GM21447 (cell line): ENCODE results near the gene PSMF1.

ENCODE experiments used
- ATAC-seq: cut with Tn5 transposase; IDR thresholded peaks from one replicate; pipeline ENCODE4 v1.9.1; 2021; ENCODE audit not compliant: unreplicated experiment

The PSMF1 gene

GRCh38 chr20:1118336-1119127 lies at the start of gene PSMF1:
Gene PSMF1, plus strand, starts transcription at chr20:1118602. Its CDS starts 172 bp downstream, at chr20:1118774.
- ATAC-seq: peak; percentile 88

DNA sequence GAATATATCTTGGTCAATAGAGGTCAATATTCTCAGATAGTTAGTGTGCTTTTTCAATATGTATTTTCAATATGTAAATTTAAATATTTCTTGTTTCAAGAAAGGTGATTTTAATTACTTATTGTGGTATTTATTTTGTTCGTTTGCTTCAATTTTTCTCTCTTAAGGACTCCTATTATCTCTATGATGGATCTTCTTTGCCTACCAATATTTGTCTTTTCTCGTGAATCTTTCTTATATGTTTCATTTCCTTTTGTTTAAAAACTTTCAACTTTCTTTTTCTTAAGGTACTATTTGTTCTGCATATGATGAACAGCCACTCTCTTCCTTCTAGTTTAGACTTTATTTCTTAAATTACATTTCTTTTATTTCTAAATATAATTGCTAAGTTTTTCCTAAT lies 46.1 kb upstream of the PSMF1 start:
- ATAC-seq: no peak

DNA sequence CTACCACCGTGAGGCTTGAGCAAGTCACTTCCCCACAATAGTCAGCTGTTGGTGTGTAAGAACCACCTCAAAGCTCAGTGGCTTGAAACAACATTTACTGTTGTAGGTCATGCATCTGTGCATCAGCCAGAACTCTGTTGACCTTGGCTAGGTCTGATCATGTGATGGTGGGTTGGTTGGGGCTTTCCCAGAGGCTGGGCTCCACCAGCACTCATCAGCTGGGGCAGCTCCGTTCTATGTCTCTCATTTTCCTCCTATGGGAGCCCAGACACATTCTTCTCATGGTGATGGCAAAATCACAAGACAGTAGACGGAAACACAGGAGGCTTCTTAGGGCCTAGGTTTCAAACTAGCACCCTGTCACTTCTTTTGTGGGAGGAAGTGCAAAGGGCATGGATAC lies 42.8 kb upstream of the PSMF1 start:
- no peak for ATAC-seq

DNA sequence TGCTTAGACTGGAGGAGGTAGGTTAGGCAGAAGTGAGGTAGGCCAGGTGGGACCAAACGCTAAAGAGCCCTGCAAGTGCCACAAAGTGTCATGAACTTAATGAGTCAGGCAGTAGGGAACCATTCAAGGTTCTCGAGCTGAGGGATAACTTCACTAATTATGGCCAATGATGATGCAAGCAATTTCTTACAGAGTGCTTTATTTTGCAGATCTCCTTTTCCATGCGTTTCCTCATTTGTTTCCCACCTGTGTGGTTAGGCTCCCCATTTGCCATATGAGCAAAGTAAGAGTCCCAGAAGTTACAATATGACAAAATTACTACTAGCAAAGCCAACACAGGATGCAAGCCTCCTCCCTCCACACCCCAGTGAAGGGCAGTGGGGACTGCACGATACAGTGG lies 36.5 kb upstream of the PSMF1 start:
- ATAC-seq: no peak

DNA sequence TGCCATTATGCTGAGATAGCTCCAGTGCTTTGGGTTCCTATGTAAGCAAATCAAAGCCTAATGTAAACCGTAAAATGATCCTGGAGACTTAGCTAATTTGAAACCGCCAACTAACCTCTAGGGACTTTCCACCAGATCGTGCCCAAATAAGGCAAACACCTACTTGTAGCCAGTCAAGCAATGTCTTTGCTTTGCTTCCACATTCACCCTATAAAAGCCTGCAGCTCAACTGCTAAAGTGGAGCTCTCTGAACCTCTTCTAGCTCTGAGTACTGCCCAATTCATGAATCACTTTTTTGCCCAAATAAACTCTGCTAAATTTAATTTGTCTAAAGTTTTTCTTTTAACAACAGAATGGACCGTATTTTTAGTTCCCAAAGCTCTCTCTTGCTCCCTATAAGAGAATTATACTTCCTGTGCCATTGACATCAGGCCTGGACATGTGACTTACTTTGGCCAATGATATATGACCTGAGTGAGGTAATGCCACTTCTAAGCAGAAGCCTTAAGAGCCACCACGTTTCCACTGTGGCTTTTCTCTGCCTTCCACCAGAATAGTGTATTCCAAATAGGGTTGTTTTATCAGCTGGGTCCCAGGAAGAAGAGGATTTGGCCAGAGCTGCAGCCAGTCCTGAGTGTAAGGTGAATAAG lies 34.8 kb upstream of the PSMF1 start:
- ATAC-seq: no peak

- no peak for ATAC-seq
Measured at GRCh38 chr20:1085492-1086276, 32.7 kb upstream of the PSMF1 start.

GRCh38 chr20:1086277-1087213 lies 31.9 kb upstream of the PSMF1 start:
- ATAC-seq: no peak

DNA sequence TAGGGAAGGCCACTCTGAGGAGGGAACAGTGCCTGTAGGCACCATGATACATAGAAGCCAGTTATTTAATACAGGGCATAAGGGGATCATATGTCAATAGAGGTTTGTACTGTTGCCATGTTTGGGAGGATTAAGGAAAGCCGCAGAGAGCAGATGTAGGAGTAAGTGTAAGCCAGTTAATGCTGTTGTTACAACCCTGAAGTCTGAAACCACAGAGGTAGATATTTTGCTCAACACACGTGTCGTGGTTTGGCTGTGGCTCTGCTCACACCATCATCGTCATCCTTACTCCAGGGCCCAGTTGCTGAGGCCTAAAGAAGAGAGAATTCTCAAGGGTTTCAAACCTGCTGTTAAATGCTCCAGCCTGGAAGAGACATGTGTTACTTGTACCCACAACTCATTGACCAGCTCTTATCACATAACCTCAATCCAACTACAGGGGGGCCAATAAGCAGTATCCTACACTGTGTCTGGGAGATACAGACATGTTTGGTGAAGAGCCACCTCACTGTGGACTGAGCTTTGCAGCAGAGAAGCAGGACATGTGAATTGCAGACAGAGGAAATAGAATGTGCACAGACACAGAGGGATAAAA lies 31.0 kb upstream of the PSMF1 start:
- ATAC-seq: no peak

DNA sequence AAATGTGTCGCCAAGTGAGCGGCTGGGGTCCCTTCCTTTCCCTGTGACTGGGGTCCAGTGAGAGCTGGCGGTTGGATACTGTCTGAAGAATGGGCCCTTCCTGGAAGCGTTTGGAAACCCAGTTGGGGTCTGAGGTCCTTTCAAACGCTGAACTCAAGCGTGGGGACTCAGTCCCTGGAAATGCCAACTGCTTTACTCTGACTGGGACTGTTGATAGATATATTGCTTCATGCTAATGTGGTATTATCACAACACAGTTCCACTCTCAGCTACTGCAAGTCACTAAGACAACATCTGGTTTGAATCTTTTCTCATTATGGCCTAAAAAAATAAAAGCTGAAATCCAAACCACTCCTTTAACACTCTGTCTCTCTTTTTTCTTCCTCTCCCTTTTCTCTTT lies 23.7 kb upstream of the PSMF1 start:
- ATAC-seq: no peak

DNA sequence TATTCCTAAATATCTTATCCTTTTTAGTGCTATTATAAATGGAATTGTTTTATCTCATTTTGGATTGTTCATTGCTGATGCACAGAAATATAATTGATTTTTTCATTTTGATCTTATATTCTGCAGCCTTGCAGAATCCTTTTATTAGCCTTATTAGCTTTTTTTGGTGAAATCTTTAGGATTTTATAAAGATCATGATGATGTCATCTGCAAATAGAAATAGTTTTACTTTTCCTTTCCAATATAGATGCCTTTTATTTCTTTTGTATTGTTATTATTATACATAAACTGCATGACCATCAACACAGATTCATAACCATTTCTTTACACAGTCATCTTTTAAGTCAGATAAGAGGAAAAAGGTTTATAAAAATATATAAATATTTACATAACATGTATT lies 16.9 kb upstream of the PSMF1 start:
- no peak for ATAC-seq

DNA sequence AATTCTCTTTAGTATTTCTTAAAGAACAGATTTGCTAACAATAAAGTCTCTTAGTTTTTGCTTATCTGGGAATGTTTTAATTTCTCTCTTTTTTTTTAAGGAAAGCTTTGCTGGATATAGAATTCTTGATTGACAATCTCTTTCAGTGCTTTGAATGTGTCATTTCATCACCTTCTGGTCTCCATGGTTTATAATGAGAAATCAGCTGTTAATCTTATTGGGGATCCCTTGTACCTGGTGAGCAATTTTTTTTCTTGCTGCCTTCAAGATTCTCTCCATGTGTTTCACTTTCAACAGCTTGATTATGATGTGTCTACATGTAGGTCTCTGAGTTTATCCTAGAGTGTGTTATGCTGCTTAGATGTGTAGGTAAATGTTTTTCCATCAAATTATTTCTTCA lies 16.4 kb upstream of the PSMF1 start:
- ATAC-seq: no peak

DNA sequence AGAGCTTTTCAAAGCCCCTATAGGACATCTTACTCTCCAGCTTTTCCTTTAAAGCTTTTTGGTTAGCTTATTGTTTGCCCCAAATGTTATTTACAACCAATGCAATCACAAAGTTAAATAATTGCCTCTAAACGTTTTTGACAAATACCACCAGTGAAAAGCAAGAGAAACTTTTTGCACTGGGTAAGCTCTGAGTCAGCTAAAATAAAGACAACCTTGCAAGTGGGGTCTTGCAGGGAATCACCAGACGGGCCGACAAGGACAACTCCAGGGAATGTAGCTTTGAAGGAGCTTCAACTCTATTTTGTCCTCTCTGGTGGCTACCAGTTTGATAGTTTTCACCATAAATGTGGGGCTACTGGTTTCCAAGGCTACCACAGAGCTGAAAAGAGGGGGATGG lies 14.7 kb upstream of the PSMF1 start:
- no peak for ATAC-seq

DNA sequence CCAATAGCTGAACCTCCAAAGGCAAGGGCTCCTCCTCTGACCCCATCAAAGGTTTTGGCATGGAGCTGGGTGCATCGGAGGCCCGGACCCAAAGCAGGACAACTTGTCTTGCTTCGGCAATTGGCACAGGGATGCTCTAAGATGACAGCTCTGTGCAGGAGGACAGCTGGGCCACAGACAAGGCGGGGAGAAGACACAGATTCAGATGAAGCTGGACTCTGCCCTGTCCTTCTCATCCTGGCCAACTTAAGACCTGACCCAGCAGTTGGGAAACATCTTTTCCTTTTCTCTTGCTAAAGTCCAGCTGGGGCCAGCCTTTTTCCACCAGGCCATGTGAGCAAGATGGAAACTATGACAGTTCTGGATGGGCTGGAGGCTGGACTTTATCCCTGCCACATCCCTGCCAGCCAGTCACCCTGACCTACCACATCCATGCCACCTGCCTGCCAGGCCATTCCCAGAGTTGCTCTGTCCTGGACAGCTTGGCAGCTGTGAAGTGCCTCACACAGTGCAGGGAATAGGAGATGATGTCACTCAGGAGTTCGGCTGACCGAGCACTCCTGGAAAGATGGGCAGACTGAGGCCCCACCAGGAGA lies 12.7 kb upstream of the PSMF1 start:
- no peak for ATAC-seq

DNA sequence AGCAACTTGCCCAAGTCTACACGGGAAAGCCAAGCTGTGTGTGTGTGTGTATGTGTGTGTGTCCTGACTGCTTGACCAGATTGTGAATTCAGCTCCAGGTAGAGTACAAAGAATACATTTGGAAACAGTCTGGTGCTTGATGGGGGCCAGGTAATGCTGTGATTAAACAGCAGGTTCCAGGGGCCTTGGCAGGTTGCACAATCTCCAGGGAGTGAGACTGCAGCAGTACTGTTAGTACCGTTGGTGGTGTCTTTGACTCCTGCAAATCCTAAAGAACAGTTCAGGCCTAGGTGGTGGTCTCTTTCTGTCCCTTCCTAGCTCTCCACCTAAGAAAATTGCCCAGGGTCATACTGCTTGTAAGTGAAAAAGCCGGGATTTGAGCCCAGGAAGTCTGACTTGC lies 11.2 kb upstream of the PSMF1 start:
- no peak for ATAC-seq

DNA sequence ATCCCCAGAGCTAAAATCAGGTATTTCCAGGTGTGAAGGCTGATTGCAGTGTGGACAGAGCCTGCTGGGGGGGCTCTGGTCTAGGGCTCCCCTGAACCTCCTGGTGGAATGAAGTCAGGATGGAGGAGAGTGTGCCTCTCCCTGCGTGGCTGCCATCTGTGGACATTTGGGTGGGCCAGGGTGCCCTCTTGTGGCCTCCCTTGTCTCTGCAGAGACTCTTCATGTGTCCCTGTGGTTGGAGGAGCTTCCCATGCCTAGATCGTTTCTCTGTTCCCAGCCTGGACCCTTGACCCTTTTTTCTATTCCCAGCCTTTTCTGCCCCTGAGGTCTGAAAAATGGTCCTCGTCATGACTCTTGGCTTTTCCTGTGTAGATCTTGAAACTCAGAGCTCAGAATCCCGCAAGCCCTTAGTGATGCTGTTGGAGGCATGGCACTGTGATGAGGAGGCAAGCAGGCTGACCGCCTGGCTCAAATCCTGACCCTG lies 9.9 kb upstream of the PSMF1 start:
- ATAC-seq: no peak

GRCh38 chr20:1112908-1113307 lies 5.5 kb upstream of the PSMF1 start:
- no peak for ATAC-seq

- ATAC-seq: no peak
Measured at GRCh38 chr20:1118004-1118335, 432 bp upstream of the PSMF1 start.

GRCh38 chr20:1119128-1119505 lies 715 bp downstream of the PSMF1 start:
- ATAC-seq: no peak

DNA sequence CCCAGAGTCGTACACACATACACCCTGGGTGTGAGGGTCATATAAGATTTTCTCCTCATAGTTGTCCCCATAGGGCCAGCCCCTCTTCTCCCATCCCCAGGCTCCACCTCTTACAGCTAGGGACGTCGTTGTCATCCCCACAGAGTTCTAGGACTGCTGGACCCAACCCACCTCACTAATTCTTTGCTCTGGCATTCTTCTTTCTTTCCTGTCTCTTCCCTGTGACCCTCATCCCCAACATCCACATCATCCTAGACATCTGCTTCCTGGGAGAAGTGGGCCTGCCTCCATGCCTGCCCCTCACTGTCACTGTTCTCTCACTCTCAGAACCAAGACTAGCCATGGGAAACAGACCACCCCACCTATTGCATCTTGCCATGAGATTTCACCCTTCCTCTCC lies 1.1 kb downstream of the PSMF1 start:
- no peak for ATAC-seq

DNA sequence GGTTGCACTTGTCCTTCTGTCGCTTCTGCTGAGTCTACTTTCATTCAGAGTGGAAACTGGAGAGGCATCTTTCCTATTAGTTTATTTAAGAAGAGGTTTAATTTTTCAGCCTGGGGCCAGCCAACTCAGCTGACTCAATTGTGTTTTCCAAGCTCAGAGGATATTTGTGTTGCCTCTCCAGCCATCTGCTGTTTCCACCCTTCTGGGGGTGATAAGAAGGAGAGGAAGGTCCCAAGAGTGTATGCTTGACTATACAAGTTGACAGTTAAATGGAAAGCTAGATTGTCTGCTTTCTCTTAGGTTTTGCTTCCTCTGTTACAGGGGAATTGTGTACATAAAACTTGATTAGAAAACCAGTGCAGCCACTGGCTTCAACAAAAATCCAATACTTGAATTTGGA lies 3.0 kb downstream of the PSMF1 start:
- no peak for ATAC-seq
